ENCODE data around the gene ZSCAN25. TPM values are rescaled to one million over a fixed set of nuclear protein-coding genes. Genes with fewer than 3 reads are reported as not detected.

Gene ZSCAN25
- total and polyA plus RNA-seq, 3 donors from 2014 or later, result 14.1 to 36.0 (median 31.0) TPM

- Histone ChIP-seq H3K9me3 (no peaks in the 10 kb centered on the region), H3K27me3 (no peaks in the 10 kb centered on the region), H3K27ac (no peak overlapping the region), H3K4me3 (no peak overlapping the region), H3K4me1 (peaks cover 5% of the 10 kb centered on the region), H3K36me3 (ENCODE audit: low read depth, missing control alignments) (no peaks in the 10 kb centered on the region)
- 86 to 88% methylated on average over 7 of the region's 7 CpGs for WGBS, 2 donors
- intact Hi-C loops (cut with DNase I; ENCODE audit: low total_unique reads), result no loop called here
- no peak for DNase-seq
- TF ChIP-seq POLR2A (IDR thresholded peaks at IDR 0.05), result no peak
- TF ChIP-seq, protein P1, sequence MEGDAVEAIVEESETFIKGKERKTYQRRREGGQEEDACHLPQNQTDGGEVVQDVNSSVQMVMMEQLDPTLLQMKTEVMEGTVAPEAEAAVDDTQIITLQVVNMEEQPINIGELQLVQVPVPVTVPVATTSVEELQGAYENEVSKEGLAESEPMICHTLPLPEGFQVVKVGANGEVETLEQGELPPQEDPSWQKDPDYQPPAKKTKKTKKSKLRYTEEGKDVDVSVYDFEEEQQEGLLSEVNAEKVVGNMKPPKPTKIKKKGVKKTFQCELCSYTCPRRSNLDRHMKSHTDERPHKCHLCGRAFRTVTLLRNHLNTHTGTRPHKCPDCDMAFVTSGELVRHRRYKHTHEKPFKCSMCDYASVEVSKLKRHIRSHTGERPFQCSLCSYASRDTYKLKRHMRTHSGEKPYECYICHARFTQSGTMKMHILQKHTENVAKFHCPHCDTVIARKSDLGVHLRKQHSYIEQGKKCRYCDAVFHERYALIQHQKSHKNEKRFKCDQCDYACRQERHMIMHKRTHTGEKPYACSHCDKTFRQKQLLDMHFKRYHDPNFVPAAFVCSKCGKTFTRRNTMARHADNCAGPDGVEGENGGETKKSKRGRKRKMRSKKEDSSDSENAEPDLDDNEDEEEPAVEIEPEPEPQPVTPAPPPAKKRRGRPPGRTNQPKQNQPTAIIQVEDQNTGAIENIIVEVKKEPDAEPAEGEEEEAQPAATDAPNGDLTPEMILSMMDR (IDR thresholded peaks at IDR 0.05), result no peak
Observed at GRCh38 chr7:99623091-99623693, 6.4 kb downstream of the ZSCAN25 start.

DNA sequence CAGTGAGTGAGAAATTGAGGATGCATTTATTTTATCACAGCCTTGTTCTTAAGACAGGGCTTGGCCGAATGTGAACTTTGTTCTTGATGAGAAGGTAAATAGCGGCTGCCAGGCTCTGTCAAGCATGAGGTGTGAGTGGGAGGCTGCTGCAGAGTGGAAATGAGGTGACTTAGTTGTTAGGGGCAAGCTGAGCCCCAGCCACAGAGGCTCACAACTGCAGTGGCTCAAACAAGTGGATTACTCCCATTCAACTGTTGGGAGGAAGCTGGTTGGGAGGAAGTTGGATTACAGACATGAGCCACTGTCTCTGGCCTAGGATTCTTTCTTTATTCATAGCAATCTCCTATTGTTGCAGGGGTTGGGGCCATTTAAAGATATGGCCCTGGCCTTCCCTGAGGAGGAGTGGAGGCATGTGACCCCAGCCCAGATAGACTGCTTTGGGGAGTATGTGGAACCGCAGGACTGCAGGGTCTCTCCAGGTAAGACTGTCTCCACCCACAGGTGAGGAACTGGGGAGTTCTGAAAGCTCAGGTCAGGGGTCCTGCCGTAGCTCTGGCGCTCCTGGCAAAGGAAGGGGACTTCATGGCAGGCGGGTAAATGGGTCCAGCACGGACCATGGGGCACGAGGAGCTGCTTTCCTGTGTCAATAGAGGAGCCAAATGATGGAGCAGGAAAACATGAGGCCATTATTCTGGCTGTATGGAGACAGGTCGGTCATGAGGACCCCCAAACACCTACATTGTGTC, 7.1 kb downstream of the ZSCAN25 start:
- 86 to 92% methylated on average over 8 to 9 of the region's 9 CpGs for WGBS, 2 donors
- no peak for DNase-seq
- Histone ChIP-seq H3K4me1 (no peaks in the 10 kb centered on the region), H3K36me3 (ENCODE audit: low read depth, missing control alignments) (no peaks in the 10 kb centered on the region), H3K4me3 (no peak overlapping the region), H3K27me3 (no peaks in the 10 kb centered on the region), H3K9me3 (no peaks in the 10 kb centered on the region), H3K27ac (no peak overlapping the region)
- intact Hi-C loops (cut with DNase I; ENCODE audit: low total_unique reads), result no loop called here
- TF ChIP-seq POLR2A (IDR thresholded peaks at IDR 0.05), result no peak
- TF ChIP-seq, protein P1 (IDR thresholded peaks at IDR 0.05), result no peak

DNA sequence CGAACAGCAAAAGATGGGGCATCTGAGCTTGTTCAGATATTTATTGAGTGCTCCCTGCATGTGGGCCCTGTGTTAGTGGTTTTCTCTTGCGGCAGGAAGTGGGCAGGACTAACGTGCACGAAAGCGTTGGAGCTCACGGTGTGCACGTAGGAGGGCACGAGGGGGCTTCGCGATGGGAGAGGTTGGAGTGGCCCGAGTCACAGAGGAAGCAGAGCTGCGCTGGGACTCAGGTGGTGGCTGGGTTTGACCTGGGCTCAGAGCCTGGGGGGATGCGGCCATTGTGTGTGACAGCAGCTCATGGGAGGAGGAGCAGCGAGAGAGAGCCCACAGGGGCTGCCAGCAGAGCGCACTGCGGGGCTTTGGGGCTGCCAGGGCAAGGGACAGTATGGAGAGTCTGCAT, 7.7 kb downstream of the ZSCAN25 start:
- no peak for DNase-seq
- Histone ChIP-seq H3K4me1 (no peaks in the 10 kb centered on the region), H3K4me3 (no peak overlapping the region), H3K9me3 (no peaks in the 10 kb centered on the region), H3K27ac (no peak overlapping the region), H3K27me3 (no peaks in the 10 kb centered on the region), H3K36me3 (ENCODE audit: low read depth, missing control alignments) (no peaks in the 10 kb centered on the region)
- 88 to 89% methylated on average over 16 of the region's 16 CpGs for WGBS, 2 donors
- TF ChIP-seq, protein P1 (IDR thresholded peaks at IDR 0.05), result no peak
- TF ChIP-seq POLR2A (IDR thresholded peaks at IDR 0.05), result no peak
- intact Hi-C loops (cut with DNase I; ENCODE audit: low total_unique reads), result no loop called here

DNA sequence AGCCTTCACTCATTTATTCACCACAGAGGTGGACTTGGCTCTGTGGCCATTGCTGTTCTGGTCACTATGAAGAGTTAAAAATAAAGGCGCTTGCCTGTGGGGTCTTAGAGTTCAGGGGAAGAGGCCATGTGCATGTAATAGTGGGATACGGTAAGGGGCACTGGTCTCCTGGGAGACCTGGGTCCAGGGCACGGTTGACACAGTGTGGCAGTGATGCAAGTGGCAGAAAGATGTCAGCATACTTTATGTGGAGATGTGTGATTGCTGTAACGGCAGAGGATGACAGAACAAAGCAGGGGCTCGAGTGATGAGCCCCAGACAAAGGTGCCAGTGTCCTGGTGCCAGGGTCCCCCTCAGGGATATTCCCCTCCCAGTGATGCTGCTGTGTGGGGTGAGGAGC, 8.6 kb downstream of the ZSCAN25 start:
- Histone ChIP-seq H3K4me3 (no peak overlapping the region), H3K27me3 (no peaks in the 10 kb centered on the region), H3K4me1 (no peaks in the 10 kb centered on the region), H3K9me3 (no peaks in the 10 kb centered on the region), H3K27ac (no peak overlapping the region), H3K36me3 (ENCODE audit: low read depth, missing control alignments) (no peaks in the 10 kb centered on the region)
- WGBS, 2 donors, result 77 to 81% methylated on average over 5 of the region's 5 CpGs
- intact Hi-C loops (cut with DNase I; ENCODE audit: low total_unique reads), result no loop called here
- DNase-seq, result no peak
- no peak for TF ChIP-seq POLR2A (IDR thresholded peaks at IDR 0.05)
- TF ChIP-seq, protein P1 (IDR thresholded peaks at IDR 0.05), result no peak

All from testis (tissue), 3 donors.